HG03342 (cell line): ENCODE measurements around the gene RMRP.
"Not testable (repeated sequence)": the region's sequence is repeated elsewhere in the genome, so short reads cannot be mapped to it uniquely, and the experiment has no call there.

ENCODE experiments used
- ATAC-seq: cut with Tn5 transposase; IDR thresholded peaks from one replicate; pipeline ENCODE4 v1.9.1; 2021; ENCODE audit warnings: mild to moderate bottlenecking, moderate library complexity; ENCODE audit not compliant: unreplicated experiment

RMRP gene

DNA sequence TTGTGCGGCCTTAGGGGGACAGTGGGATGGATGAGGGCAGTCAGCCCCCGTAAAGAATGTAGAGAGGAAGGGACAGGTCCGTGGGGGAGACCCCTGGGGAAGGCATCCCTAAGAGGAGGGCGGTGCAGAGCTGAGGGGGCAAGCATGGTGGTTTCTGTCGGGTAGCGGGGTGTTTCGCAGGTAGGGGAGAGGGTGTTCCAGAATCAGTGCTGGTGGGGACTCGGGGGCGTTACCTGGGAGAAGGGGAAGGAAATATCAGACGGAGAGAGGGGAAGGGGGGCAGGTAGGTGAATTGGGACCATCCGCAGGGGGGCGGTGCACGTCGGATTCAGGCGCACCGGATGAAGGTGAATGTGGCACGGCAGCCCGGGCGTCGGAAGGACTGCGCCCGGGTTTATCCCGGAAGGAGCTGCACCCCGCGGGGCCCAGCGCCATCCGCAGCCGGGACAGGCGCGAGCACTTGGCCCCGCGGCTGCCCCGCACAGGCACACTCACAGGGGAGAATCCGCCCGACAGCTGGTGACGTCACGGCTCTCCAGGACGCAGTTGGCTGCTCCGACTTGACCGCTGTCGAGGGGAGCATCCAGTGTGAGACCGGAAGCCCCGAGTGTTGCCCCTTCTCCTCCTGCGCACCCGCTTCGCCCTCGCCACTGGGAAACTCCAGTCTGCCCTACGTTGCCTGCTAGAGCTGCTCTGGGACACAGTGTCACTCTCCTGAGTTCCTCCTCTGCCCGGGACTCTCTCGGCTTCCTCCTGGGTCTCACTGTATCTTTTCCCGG lies 40.9 kb downstream of the RMRP start:
- peak; percentile 38 for ATAC-seq

DNA sequence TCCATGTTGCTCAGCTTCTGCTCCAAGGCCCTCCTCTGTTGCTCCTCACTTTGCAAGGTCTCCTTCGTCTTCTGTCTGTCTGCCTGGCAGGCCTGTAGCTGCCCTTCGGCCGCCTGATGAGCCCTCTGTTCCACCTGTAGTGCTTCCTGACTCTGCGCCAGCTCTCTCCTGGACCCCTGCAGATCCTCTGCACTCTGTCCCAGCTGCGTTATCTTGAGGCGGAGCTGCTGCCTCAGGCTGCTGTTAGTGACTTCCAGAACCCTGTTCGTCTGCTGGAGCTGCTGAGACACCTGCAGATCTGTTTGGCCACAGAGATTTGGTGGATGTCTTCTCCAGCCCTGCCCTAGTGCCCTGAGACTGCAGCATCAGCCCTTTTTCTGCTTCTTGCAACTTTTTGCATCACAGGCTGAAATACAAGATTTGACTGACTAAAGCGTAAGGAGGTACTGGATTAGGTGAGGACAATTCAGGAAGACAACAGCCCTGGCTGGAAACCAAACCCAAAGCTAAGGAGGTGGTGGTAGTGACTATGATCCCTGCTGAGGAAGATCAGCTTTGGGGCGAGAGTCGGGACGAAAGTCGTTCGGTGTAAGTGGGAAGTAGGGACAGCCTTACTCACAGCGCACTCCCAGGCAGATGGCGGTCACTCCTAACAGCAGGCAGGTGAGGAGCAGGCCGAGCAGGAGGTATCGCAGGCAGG lies 41.7 kb downstream of the RMRP start:
- no peak for ATAC-seq

DNA sequence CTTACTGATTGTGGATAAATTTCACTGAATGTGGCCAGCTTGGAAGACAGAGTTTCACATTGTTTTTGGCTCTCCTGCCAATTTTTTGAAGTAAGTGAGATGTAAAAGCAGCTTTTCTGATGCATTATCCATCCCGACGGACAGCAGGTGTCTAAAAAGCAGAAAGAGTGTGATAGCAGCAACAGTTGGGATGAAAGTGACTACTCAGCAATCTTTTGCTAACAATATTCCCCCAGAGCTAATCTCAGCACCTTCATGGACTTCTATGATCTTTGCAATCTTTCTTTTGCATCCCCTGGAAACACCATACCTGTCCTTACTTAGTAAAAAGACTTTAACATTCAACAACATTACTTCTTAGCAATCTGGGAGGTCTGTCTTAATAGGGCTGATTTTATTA lies 45.0 kb downstream of the RMRP start:
- ATAC-seq: no peak

DNA sequence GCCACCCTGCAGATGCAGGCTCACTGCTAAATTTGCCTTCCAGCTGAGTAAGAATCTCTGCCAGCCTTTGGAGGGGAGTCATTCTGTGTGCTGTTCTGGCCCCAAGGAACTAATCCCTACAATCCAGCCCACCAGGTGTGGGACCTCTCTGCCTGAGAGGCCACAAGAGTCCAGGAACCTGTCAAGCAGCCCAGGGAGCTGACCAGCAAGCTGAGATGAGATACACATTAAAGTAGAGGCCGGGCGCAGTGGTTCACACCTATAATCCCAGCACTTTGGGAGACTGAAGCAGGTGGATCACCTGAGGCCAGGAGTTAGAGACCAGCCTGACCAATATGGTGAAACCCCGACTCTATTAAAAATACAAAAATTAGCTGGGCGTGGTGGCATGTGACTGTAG lies 45.8 kb downstream of the RMRP start:
- ATAC-seq: not testable (repeated sequence)

DNA sequence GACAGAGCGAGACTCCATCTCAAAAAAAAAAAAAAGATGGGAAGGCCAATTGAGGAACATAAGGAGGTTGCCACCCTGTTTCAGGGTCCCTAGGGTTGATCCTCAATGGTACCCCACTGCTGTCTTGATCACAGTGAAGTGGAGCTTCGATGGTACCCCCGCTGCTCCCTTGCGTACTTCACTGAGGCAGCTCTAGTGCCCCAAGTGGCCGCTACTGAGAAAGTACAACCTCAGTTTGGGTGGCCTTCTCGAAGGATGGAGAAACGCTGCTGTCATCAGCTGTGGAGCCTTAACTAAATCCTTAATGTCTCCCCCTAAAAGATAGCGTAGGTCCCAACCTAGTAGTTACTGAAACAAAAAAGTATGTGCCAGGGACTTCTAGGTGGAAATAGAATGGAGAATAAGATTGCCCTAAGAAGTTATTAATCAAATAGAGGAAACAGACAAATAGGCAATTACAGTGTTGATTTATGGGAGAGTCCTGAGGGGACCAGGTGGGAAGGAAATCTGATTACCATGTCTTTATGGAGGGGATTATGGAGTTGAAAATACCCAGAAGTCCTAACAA lies 46.5 kb downstream of the RMRP start:
- ATAC-seq: peak; percentile 62

DNA sequence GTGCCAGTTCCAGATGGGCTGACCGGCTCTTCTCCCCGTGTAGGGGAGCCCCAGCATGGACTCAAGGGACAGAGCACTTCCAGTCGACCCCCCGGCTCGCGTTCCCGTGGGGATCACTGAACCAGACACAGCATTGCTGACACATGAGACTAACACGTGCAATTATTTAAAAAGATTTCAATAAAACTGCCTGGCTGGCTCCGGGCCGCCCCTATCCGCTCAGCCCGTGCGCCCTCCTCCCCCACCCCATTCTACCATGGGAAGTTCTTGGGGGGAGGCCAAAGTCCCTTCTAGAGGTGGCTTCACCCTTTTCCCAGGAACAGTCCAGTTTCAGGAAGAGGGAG lies 48.0 kb downstream of the RMRP start:
- no peak for ATAC-seq

DNA sequence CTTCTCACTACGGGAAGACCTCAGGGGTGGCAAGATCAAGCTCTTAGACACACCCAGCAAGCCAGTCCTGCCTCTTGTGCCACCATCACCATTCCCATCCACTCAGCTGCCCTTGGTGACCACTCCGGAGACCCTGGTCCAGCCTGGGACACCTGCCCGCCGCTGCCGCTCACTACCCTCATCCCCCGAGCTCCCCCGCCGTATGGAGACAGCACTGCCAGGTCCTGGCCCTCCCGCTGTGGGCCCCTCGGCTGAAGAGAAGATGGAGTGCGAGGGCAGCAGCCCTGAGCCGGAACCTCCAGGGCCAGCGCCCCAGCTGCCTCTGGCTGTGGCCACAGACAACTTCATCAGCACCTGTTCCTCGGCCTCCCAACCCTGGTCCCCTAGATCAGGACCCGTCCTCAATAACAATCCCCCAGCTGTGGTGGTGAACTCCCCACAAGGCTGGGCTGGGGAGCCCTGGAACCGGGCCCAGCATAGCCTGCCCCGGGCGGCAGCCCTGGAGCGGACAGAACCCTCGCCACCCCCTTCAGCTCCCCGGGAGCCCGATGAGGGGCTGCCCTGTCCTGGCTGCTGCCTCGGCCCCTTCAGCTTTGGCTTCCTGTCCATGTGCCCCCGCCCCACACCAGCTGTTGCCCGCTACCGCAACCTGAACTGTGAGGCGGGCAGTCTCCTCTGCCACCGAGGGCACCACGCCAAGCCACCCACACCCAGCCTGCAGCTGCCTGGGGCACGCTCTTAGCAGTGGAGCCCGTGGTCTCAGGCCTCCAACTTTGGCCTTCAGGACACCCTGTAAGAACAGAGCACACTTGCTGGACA lies 48.6 kb downstream of the RMRP start:
- no peak for ATAC-seq

DNA sequence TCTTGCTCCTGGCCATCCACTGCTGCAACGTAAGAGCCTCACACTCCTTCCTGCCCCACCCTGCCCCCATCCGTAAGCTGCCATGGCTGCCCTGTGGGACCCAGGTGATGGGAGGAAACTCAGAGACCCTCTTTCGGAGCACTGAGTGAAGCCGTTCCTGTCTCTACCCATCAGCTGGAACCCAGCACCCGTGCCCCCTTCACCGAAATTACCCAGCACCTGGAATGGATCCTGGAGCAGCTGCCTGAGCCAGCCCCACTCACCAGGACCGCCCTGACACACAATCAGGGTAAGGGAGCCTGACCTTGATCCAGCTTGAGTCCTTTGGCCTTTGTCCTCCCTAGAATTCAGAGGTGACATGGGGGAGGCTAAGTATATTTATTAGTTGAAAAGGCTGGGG lies 49.6 kb downstream of the RMRP start:
- ATAC-seq: no peak
